BE2C (cell line): ENCODE measurements around the gene NOL4L.

Source experiments
- DNase-seq: peaks from one replicate; pipeline ENCODE4 v3.0.0-alpha.2; 2020
- H3K27me3 ChIP-seq: fragments of 250-450 bp; sonication (Bioruptor Pico); 2 replicates; pipeline ENCODE4 v1.5.1; 2020; ENCODE audit warnings: mild to moderate bottlenecking
- H3K36me3 ChIP-seq: fragments of 250-450 bp; sonication (Bioruptor Pico); 2 replicates; pipeline ENCODE4 v1.5.1; 2020; ENCODE audit warnings: mild to moderate bottlenecking
- H3K4me1 ChIP-seq: fragments of 250-450 bp; sonication (Bioruptor Pico); 2 replicates; pipeline ENCODE4 v1.5.1; 2020
- H3K4me3 ChIP-seq: 2 replicates; pipeline ENCODE4 v1.5.1; 2011; ENCODE audit warnings: low read depth, low read length
- H3K9me3 ChIP-seq: fragments of 250-450 bp; sonication (Bioruptor Pico); 2 replicates; pipeline ENCODE4 v1.5.1; 2020
- CTCF ChIP-seq: IDR thresholded peaks from 2 replicates; pipeline ENCODE4 v1.5.1; 2012; ENCODE audit warnings: mild to moderate bottlenecking, low read depth, low read length

Gene NOL4L

GRCh38 chr20:32562495-32562911 lies 22.6 kb downstream of the NOL4L start:
- H3K4me3 ChIP-seq = no peak overlapping the region
- no peaks in the 10 kb centered on the region for H3K36me3 ChIP-seq
- peaks cover 12% of the 10 kb centered on the region for H3K4me1 ChIP-seq
- no peaks in the 10 kb centered on the region for H3K9me3 ChIP-seq
- peak; percentile 44 for DNase-seq
- TF ChIP-seq CTCF = no peak
- no peaks in the 10 kb centered on the region for H3K27me3 ChIP-seq

DNA sequence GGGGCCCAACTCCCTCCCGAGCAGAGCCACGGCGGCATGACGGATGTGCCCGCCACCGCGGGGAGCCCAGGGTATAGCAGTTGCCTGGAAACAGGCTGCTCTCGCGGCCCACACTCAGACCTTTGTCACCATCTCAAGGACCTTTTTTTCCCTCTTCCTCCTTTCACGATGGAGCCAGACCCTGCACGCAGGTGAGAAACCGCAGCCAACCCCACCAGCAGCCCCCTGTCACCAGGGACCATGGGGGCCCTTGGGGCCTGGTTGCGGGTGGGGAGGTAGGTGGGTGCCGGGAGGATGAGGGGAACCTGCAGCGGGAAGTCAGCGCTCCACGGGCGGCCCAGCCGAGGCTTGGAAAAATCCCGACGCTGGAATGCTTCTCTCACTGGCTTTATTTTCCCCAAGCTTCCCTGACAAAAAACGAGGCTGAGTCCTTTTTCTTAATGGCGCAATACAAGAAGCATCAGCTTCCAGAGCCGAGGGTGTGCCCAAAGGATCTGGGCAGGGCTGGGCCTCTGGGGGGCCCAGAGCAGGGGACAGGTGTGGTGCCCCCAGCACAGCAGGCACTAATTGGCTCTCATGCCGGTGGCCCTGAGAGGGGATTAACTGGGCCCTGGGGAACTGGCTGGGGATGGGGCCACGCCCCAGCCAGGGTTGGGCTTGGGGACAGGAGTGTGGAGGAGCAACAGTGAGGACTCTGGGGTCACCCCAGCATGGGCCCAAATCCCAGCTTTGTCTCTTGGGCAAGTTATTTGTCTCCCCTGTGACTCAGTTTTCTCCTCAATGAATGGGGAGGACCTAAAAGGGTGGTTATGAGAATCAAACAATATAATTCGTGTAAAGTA lies 23.9 kb downstream of the NOL4L start:
- no peak for TF ChIP-seq CTCF
- Histone ChIP-seq H3K27me3 (no peaks in the 10 kb centered on the region), H3K4me1 (peaks cover 18% of the 10 kb centered on the region), H3K9me3 (no peaks in the 10 kb centered on the region), H3K36me3 (no peaks in the 10 kb centered on the region), H3K4me3 (no peak overlapping the region)
- DNase-seq = no peak

GRCh38 chr20:32560482-32560988 lies 24.6 kb downstream of the NOL4L start:
- TF ChIP-seq CTCF = no peak
- Histone ChIP-seq H3K9me3 (no peaks in the 10 kb centered on the region), H3K36me3 (no peaks in the 10 kb centered on the region), H3K27me3 (no peaks in the 10 kb centered on the region), H3K4me1 (peaks cover 18% of the 10 kb centered on the region), H3K4me3 (no peak overlapping the region)
- DNase-seq = no peak

DNA sequence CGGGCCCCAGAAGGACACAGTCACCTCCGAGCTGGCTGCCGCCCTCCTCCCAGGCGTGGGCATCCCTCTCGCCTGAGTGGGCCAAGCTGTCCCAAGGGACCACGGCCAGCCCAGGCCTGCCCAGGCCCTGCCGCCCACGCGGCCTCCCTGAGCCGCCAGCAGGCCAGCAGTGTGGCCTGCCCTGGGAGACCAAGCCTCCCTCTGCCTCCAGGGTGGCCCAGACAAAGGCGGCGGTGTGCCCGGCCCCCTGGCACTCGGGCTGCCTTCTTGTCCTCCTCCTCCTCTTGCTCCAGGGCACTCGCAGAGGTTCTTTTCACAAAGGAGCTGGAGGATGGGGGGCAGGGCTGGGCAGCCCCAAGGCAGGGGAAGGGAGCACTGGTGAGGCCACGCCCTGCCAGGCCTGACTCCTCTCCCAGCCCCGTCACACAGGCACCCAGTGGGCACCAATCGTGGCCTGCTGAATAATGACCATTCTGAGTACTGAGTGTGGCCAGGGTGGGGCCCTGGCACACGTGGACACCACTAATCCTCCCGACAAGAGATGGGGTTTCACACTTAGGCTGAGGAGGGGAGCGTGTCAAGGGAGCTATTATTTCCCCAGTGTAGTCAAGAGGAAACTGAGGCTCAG lies 25.3 kb downstream of the NOL4L start:
- H3K36me3 ChIP-seq = no peaks in the 10 kb centered on the region
- no peaks in the 10 kb centered on the region for H3K9me3 ChIP-seq
- no peaks in the 10 kb centered on the region for H3K27me3 ChIP-seq
- peak; percentile 69 for DNase-seq
- H3K4me1 ChIP-seq = peaks cover 18% of the 10 kb centered on the region
- no peak overlapping the region for H3K4me3 ChIP-seq
- TF ChIP-seq CTCF = no peak

DNA sequence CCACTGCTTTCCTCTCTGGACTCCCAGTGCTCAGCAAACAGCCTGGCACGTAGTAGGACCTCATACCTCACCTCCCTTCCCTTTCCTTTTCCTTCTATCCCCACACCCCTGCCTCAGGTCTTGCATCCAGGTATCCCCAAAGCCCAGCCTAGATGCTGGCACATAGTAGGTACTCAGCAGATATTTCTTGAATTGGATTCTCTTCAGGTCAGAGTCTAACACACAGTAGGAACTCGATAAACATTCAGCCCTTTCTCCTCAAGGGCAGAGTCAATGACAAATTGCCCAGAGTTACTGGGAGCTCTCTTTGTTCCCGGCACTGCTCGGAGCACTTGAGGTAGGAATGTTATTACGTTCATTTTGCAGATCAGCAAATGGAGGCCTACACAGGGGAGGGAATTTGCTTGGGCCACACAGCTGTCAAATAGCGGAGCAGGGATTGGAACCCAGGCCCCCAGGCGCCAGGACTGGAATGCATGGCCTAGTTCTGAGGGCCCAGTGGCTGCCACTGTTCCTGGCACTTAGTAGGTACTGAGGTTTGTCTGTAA lies 25.9 kb downstream of the NOL4L start:
- no peaks in the 10 kb centered on the region for H3K9me3 ChIP-seq
- H3K36me3 ChIP-seq = no peaks in the 10 kb centered on the region
- peaks cover 18% of the 10 kb centered on the region for H3K4me1 ChIP-seq
- TF ChIP-seq CTCF = no peak
- H3K4me3 ChIP-seq = no peak overlapping the region
- no peaks in the 10 kb centered on the region for H3K27me3 ChIP-seq
- DNase-seq = no peak
